ENCODE data around the gene NCOA4. TPM values are rescaled to one million over a fixed set of nuclear protein-coding genes. Genes with fewer than 3 reads are reported as not detected.

The NCOA4 gene
- total RNA-seq, 1 experiment from 2014 or later, result 61.7 TPM

- Histone ChIP-seq H3K9me3 (ENCODE audit: low read length) (no peaks in the 10 kb centered on the region), H3F3A (ENCODE audit: low read length, unreplicated experiment) (no peaks in the 10 kb centered on the region), H3K4me2 (ENCODE audit: low read length) (no peak overlapping the region), H3K9me2 (replicated peaks; ENCODE audit: low read length) (no peaks in the 10 kb centered on the region), H3K4me1 (ENCODE audit: insufficient read depth, low read length) (0 out of 2 replicates have a peak, but pooled peaks cover 4% of the 10 kb centered on the region), H3K4me3 (ENCODE audit: low read length) (no peak overlapping the region), H2AFZ (ENCODE audit: low read length) (no peak overlapping the region), H3K27me3 (ENCODE audit: low read length) (no peaks in the 10 kb centered on the region), H3K27ac (ENCODE audit: low read length) (no peak overlapping the region), H3K79me2 (ENCODE audit: low read length) (no peaks in the 10 kb centered on the region), H4K20me1 (ENCODE audit: low read length) (no peaks in the 10 kb centered on the region), H3K36me3 (ENCODE audit: low read depth, low read length) (no peaks in the 10 kb centered on the region), H3K9ac (ENCODE audit: low read length) (no peak overlapping the region)
- ATAC-seq (no peak), DNase-seq (no peak)
- BruUV-seq (replicated peaks), result no TSS peak
- intact Hi-C loops (cut with micrococcal nuclease), result no loop called here
- POLR2A ChIA-PET (ENCODE audit: unreplicated experiment), result no interaction called here
- TF ChIP-seq CTCF (conservative IDR thresholded peaks at IDR 0.05; ENCODE audit: low read depth, low read length), result no peak
- no peak for TF ChIP-seq EZH2phosphoT487 (IDR thresholded peaks at IDR 0.05; ENCODE audit: borderline replicate concordance, low read length)
- no peak for TF ChIP-seq EZH2 (IDR thresholded peaks at IDR 0.05; ENCODE audit: low read length, unreplicated experiment)
- CTCF ChIA-PET, result no interaction called here
These were observed 26.6 kb upstream of the NCOA4 start for GRCh38 chr10:46057038-46057437.

- Histone ChIP-seq H3K79me2 (ENCODE audit: low read length) (no peaks in the 10 kb centered on the region), H3K27me3 (ENCODE audit: low read length) (no peaks in the 10 kb centered on the region), H2AFZ (ENCODE audit: low read length) (no peak overlapping the region), H3K27ac (ENCODE audit: low read length) (no peak overlapping the region), H3K9ac (ENCODE audit: low read length) (no peak overlapping the region), H3K9me3 (ENCODE audit: low read length) (no peaks in the 10 kb centered on the region), H3K4me2 (ENCODE audit: low read length) (no peak overlapping the region), H3K4me3 (ENCODE audit: low read length) (no peak overlapping the region), H4K20me1 (ENCODE audit: low read length) (no peaks in the 10 kb centered on the region), H3K36me3 (ENCODE audit: low read depth, low read length) (no peaks in the 10 kb centered on the region), H3F3A (ENCODE audit: low read length, unreplicated experiment) (no peaks in the 10 kb centered on the region), H3K9me2 (replicated peaks; ENCODE audit: low read length) (no peaks in the 10 kb centered on the region), H3K4me1 (ENCODE audit: insufficient read depth, low read length) (0 out of 2 replicates have a peak, but pooled peaks cover 4% of the 10 kb centered on the region)
- TF ChIP-seq EZH2 (IDR thresholded peaks at IDR 0.05; ENCODE audit: low read length, unreplicated experiment) (no peak), CTCF (conservative IDR thresholded peaks at IDR 0.05; ENCODE audit: low read depth, low read length) (no peak), EZH2phosphoT487 (IDR thresholded peaks at IDR 0.05; ENCODE audit: borderline replicate concordance, low read length) (no peak)
- ATAC-seq (no peak), DNase-seq (no peak)
- intact Hi-C loops (cut with micrococcal nuclease), result no loop called here
- no TSS peak for BruUV-seq (replicated peaks)
- ChIA-PET CTCF (no interaction called here), POLR2A (ENCODE audit: unreplicated experiment) (no interaction called here)
These were observed 25.3 kb upstream of the NCOA4 start for GRCh38 chr10:46055771-46056170.

- POLR2A ChIA-PET (ENCODE audit: unreplicated experiment), result no interaction called here
- BruUV-seq (replicated peaks), result no TSS peak
- Histone ChIP-seq H3K4me2 (ENCODE audit: low read length) (no peak overlapping the region), H3K36me3 (ENCODE audit: low read depth, low read length) (no peaks in the 10 kb centered on the region), H3K9me2 (replicated peaks; ENCODE audit: low read length) (no peaks in the 10 kb centered on the region), H3K27me3 (ENCODE audit: low read length) (no peaks in the 10 kb centered on the region), H2AFZ (ENCODE audit: low read length) (no peak overlapping the region), H3F3A (ENCODE audit: low read length, unreplicated experiment) (no peaks in the 10 kb centered on the region), H3K9me3 (ENCODE audit: low read length) (no peaks in the 10 kb centered on the region), H3K9ac (ENCODE audit: low read length) (no peak overlapping the region), H3K4me3 (ENCODE audit: low read length) (no peak overlapping the region), H3K4me1 (ENCODE audit: insufficient read depth, low read length) (0 out of 2 replicates have a peak, but pooled peaks cover 4% of the 10 kb centered on the region), H4K20me1 (ENCODE audit: low read length) (no peaks in the 10 kb centered on the region), H3K79me2 (ENCODE audit: low read length) (no peaks in the 10 kb centered on the region), H3K27ac (ENCODE audit: low read length) (no peak overlapping the region)
- DNase-seq, result no peak
- intact Hi-C loops (cut with micrococcal nuclease), result no loop called here
- ATAC-seq, result no peak
- TF ChIP-seq EZH2 (IDR thresholded peaks at IDR 0.05; ENCODE audit: low read length, unreplicated experiment) (no peak), EZH2phosphoT487 (IDR thresholded peaks at IDR 0.05; ENCODE audit: borderline replicate concordance, low read length) (no peak), CTCF (conservative IDR thresholded peaks at IDR 0.05; ENCODE audit: low read depth, low read length) (no peak)
- CTCF ChIA-PET, result no interaction called here
These were observed 23.4 kb upstream of the NCOA4 start for GRCh38 chr10:46053534-46054434.
